SK-N-SH treated with all-trans-retinoic acid at 6 μM for 48 hours (cell line): ENCODE measurements around the gene PRKAG2.

ENCODE experiments used
- ATAC-seq: fragments of 200-7000 bp; cut with Tn5 transposase; 3 replicates; pipeline ENCODE4 v1.9.1; 2020; ENCODE audit warnings: mild to moderate bottlenecking, moderate library complexity
- BACH2 ChIP-seq: fragments of 250-450 bp; sonication (Bioruptor Pico); IDR thresholded peaks from 2 replicates; pipeline ENCODE4 v1.9.0; 2021; ENCODE audit warnings: mild to moderate bottlenecking, borderline replicate concordance
- CREB5 ChIP-seq: fragments of 250-450 bp; sonication (Bioruptor Pico); IDR thresholded peaks from 2 replicates; pipeline ENCODE4 v1.5.1; 2020; ENCODE audit warnings: low read depth, mild to moderate bottlenecking, moderate library complexity
- CSDC2 ChIP-seq: fragments of 250-450 bp; sonication (Bioruptor Pico); IDR thresholded peaks from 2 replicates; pipeline ENCODE4 v1.5.0; 2020; ENCODE audit warnings: mild to moderate bottlenecking, moderate library complexity
- ESRRG ChIP-seq: fragments of 250-450 bp; sonication (Bioruptor Pico); IDR thresholded peaks from 2 replicates; pipeline ENCODE4 v1.6.1; 2021; ENCODE audit warnings: mild to moderate bottlenecking
- GLIS3 ChIP-seq: fragments of 250-450 bp; sonication (Bioruptor Pico); IDR thresholded peaks from 2 replicates; pipeline ENCODE4 v1.5.0; 2020; ENCODE audit warnings: mild to moderate bottlenecking, moderate library complexity
- ISL1 ChIP-seq: fragments of 250-450 bp; sonication (Bioruptor Pico); IDR thresholded peaks from 2 replicates; pipeline ENCODE4 v2.1.2; 2022; ENCODE audit warnings: mild to moderate bottlenecking, moderate library complexity
- OSR1 ChIP-seq: fragments of 250-450 bp; sonication (Bioruptor Pico); IDR thresholded peaks from 2 replicates; pipeline ENCODE4 v1.8.0; 2022; ENCODE audit warnings: moderate library complexity, mild to moderate bottlenecking, inconsistent platforms
- PATZ1 ChIP-seq: fragments of 250-450 bp; sonication (Bioruptor Pico); IDR thresholded peaks from 2 replicates; pipeline ENCODE4 v1.8.0; 2020; ENCODE audit warnings: mild to moderate bottlenecking, moderate library complexity, borderline replicate concordance
- RARB ChIP-seq: fragments of 250-450 bp; sonication (Bioruptor Pico); IDR thresholded peaks from 2 replicates; pipeline ENCODE4 v1.8.0; 2021; ENCODE audit warnings: mild to moderate bottlenecking, moderate library complexity
- SNAI2 ChIP-seq: fragments of 250-450 bp; sonication (Bioruptor Pico); IDR thresholded peaks from 2 replicates; pipeline ENCODE4 v1.5.0; 2020; ENCODE audit warnings: mild to moderate bottlenecking, moderate library complexity
- TCF4 ChIP-seq: fragments of 250-450 bp; sonication (Bioruptor Pico); IDR thresholded peaks from 2 replicates; pipeline ENCODE4 v1.8.0; 2021; ENCODE audit warnings: mild to moderate bottlenecking, moderate library complexity, borderline replicate concordance
- TSHZ2 ChIP-seq: fragments of 250-450 bp; sonication (Bioruptor Pico); IDR thresholded peaks from 2 replicates; pipeline ENCODE4 v1.5.0; 2020; ENCODE audit warnings: mild to moderate bottlenecking, moderate library complexity
- ZC3H10 ChIP-seq: fragments of 250-450 bp; sonication (Bioruptor Pico); IDR thresholded peaks from 2 replicates; pipeline ENCODE4 v1.5.1; 2021; ENCODE audit warnings: mild to moderate bottlenecking, moderate library complexity
- ZFP3 ChIP-seq: fragments of 250-450 bp; sonication (Bioruptor Pico); IDR thresholded peaks from 2 replicates; pipeline ENCODE4 v1.5.0; 2020; ENCODE audit warnings: mild to moderate bottlenecking, moderate library complexity
- ZNF565 ChIP-seq: fragments of 450-650 bp; formaldehyde crosslinking; conservative IDR thresholded peaks from 2 replicates; pipeline ENCODE4 v1.5.0; 2020; ENCODE audit warnings: low read depth, mild to moderate bottlenecking, moderate library complexity
- ZNF70 ChIP-seq: fragments of 450-650 bp; formaldehyde crosslinking; IDR thresholded peaks from 2 replicates; pipeline ENCODE4 v1.5.0; 2020; ENCODE audit warnings: mild to moderate bottlenecking, moderate library complexity
- ZNF8 ChIP-seq: fragments of 450-650 bp; formaldehyde crosslinking; IDR thresholded peaks from 2 replicates; pipeline ENCODE4 v1.5.0; 2020; ENCODE audit warnings: mild to moderate bottlenecking, moderate library complexity
- TF ChIP-seq, protein P1 (sequence below): fragments of 250-450 bp; sonication (Bioruptor Pico); IDR thresholded peaks from 2 replicates; pipeline ENCODE4 v1.8.0; 2021; ENCODE audit warnings: low read depth, mild to moderate bottlenecking, moderate library complexity, borderline replicate concordance

The PRKAG2 gene

DNA sequence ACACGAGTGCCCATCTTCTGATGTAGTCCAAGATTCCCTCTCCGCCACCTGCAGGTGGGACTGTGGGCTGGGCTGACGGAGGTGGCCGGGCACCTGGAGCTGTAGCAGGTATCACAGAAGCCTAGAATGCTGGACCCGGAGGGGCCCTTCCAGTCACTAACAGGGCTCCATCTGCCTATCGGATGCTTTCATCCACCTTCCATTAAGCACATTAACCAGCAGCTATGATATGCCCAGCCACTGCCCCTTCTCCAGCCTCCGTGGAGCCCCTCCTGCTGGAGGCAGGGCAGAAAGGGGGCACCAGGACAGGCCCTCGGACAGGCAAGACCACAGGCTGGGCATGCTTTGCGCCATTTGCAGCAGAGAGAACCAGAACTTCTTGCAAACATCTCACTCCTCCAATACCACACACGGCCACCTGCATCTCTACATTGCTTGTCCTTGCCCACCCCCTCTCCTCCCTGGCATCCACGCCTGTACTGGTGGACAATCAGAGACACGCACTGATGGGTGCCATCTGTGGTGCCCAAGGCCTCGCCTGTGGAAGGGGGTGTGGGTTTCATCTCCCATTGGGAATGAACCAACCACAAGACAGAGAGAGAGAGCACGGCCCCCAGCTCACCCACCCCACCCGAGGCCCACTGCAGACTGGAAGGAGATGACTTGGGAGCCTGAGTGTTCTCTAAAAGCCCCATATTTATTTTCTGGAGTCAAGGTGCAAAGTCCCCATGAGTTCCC lies 16.8 kb downstream of the PRKAG2 start:
- ATAC-seq, result no peak
- no peak for TF ChIP-seq ZNF70 (CRISPR knock-in tag)
- TF ChIP-seq CSDC2, result no peak
- TF ChIP-seq ZC3H10 (CRISPR knock-in tag), result no peak
- TF ChIP-seq BACH2, result no peak
- no peak for TF ChIP-seq ZNF8 (CRISPR knock-in tag)
- no peak for TF ChIP-seq CREB5
- TF ChIP-seq ISL1 (CRISPR knock-in tag), result no peak
- TF ChIP-seq TSHZ2 (CRISPR knock-in tag), result no peak
- TF ChIP-seq RARB, result no peak
- TF ChIP-seq PATZ1 (CRISPR knock-in tag), result no peak
- TF ChIP-seq, protein P1, sequence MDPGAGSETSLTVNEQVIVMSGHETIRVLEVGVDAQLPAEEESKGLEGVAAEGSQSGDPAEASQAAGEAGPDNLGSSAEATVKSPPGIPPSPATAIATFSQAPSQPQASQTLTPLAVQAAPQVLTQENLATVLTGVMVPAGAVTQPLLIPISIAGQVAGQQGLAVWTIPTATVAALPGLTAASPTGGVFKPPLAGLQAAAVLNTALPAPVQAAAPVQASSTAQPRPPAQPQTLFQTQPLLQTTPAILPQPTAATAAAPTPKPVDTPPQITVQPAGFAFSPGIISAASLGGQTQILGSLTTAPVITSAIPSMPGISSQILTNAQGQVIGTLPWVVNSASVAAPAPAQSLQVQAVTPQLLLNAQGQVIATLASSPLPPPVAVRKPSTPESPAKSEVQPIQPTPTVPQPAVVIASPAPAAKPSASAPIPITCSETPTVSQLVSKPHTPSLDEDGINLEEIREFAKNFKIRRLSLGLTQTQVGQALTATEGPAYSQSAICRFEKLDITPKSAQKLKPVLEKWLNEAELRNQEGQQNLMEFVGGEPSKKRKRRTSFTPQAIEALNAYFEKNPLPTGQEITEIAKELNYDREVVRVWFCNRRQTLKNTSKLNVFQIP (CRISPR knock-in tag), result no peak
- TF ChIP-seq OSR1, result no peak
- TF ChIP-seq SNAI2 (CRISPR knock-in tag), result no peak
- TF ChIP-seq ZFP3 (CRISPR knock-in tag), result no peak

GRCh38 chr7:151859111-151859947 lies 17.6 kb downstream of the PRKAG2 start:
- no peak for ATAC-seq
- TF ChIP-seq ZNF565 (CRISPR knock-in tag) (no peak), OSR1 (no peak), TSHZ2 (CRISPR knock-in tag) (no peak), ISL1 (CRISPR knock-in tag) (no peak), TCF4 (CRISPR knock-in tag) (no peak), ZNF8 (CRISPR knock-in tag) (no peak), SNAI2 (CRISPR knock-in tag) (no peak), ESRRG (no peak), GLIS3 (CRISPR knock-in tag) (no peak), ZNF70 (CRISPR knock-in tag) (no peak), ZFP3 (CRISPR knock-in tag) (no peak), BACH2 (no peak)
- TF ChIP-seq, protein P1 (CRISPR knock-in tag), result no peak
